HG03520 (cell line): Measurements from ENCODE around the gene LCA5L.

Experiments
- ATAC-seq: cut with Tn5 transposase; IDR thresholded peaks from one replicate; pipeline ENCODE4 v1.9.1; 2021; ENCODE audit warnings: mild to moderate bottlenecking, moderate library complexity; ENCODE audit not compliant: unreplicated experiment

Gene LCA5L

GRCh38 chr21:39445321-39446269 lies at the start of gene LCA5L:
Gene LCA5L, minus strand, starts transcription at chr21:39445778. Its CDS starts 17,285 bp downstream, at chr21:39428493.
- ATAC-seq: peak; percentile 79

DNA sequence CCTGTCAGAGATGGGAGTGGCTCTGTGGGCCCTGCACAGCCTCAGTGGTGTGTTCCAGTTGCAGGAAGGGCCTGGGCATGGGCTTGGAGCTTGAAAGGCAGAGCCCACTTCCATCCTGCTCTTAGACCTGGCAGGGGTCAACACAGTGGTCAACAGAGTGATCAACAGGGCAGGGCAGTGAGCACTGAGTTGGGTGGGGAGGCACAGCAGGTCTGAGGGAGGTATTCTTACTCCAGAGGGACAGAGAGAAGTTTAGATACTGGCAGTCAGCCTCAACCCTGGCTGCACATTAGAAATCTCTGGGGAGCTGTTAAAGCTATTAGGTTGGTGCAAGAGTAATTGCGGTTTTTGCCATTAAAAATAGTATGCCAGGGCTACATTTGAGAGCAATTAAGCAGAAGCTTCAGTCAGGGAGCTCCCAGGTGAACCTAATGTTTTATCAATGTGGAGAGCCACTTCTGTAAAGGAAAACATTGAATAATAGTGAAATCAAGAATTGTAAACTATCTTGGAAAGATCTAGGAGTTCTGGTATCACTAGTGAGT lies 43.9 kb upstream of the LCA5L start:
- no peak for ATAC-seq

GRCh38 chr21:39484711-39485276 lies 39.2 kb upstream of the LCA5L start:
- no peak for ATAC-seq

- ATAC-seq: no peak
Observed at GRCh38 chr21:39483917-39484316, 38.3 kb upstream of the LCA5L start.

DNA sequence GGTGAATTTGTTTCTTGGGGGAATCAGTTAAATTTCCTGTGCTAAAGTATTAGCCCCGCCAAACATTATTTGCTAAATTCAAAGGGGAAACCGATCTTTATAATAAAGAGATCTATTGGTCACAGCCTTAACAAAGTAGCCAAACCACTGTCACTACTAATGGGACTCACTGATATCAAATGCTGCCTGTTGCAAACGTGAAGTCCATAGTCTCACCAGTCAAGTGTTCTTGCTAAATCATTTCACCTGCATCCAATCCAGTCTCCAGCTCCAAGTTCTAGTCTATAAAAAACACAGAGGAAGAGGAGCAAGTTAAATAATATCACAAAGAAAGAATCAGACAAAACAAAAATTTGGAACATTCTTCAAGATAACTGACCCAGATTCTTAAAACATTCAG lies 36.3 kb upstream of the LCA5L start:
- no peak for ATAC-seq

GRCh38 chr21:39480271-39480670 lies 34.7 kb upstream of the LCA5L start:
- no peak for ATAC-seq

GRCh38 chr21:39479814-39480182 lies 34.2 kb upstream of the LCA5L start:
- ATAC-seq: no peak

GRCh38 chr21:39479164-39479813 lies 33.7 kb upstream of the LCA5L start:
- no peak for ATAC-seq

- ATAC-seq: no peak
Observed at GRCh38 chr21:39474611-39475010, 29.0 kb upstream of the LCA5L start.

GRCh38 chr21:39472786-39473185 lies 27.2 kb upstream of the LCA5L start:
- ATAC-seq: no peak

DNA sequence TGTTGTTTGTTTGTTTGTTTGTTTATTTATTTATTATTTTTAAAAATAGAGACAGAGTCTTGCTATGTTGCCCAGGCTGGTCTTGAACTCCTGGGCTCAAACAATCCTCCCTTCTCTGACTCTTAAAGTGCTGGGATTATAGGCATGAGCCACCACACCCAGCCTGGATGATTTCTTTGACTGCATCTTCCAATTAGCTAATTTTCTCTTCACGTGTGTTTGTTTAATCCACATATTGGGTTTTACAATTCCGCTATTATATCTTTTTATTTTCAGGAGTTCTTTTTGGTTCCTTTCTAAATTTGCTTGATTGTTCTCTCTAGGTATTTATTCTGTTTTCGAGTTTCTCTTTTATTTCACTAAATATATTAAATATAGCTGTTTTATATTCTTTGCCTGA lies 26.0 kb upstream of the LCA5L start:
- ATAC-seq: no peak

- ATAC-seq: no peak
Observed at GRCh38 chr21:39468559-39468958, 23.0 kb upstream of the LCA5L start.

- no peak for ATAC-seq
Observed at GRCh38 chr21:39467746-39468145, 22.2 kb upstream of the LCA5L start.

DNA sequence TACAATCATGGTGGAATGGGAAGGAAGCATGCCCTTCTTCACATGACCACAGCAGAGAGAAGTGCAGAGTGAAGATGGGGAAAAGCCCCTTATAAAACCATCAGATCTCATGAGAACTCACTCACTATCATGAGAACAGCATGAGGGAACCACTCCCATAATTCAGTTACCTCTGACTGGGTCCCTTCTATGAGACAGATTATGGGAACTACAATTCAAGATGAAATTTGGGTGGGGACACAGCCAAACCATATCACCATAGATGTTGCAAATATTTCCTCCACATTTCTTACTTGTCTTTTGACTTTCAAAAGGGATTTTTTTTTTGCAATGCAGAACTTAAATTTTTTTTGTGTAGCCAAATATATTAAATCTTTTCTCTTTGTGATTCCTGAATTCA lies 21.0 kb upstream of the LCA5L start:
- no peak for ATAC-seq

- ATAC-seq: no peak
Observed at GRCh38 chr21:39463308-39463707, 17.7 kb upstream of the LCA5L start.

DNA sequence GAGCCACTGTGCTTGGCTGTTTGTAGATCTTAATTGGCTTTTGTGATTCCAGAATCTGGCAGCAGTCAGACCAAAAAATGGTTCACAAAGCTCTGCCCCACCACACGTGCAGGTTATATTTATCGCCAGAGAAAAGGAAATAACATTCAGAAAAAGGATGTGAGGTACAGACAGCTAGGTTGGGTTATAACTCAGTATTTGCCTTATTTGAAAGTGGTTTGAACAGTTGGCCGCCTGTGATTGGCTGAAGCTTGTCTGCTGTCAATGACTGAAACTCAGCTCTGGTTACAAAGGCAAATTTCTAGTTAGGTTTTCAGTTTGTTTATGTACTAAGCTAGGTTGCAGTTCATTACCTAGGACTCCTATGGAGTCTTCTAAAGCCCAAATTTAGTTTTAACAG lies 15.8 kb upstream of the LCA5L start:
- no peak for ATAC-seq

GRCh38 chr21:39456665-39457064 lies 11.1 kb upstream of the LCA5L start:
- no peak for ATAC-seq

GRCh38 chr21:39454949-39455668 lies 9.5 kb upstream of the LCA5L start:
- ATAC-seq: no peak

DNA sequence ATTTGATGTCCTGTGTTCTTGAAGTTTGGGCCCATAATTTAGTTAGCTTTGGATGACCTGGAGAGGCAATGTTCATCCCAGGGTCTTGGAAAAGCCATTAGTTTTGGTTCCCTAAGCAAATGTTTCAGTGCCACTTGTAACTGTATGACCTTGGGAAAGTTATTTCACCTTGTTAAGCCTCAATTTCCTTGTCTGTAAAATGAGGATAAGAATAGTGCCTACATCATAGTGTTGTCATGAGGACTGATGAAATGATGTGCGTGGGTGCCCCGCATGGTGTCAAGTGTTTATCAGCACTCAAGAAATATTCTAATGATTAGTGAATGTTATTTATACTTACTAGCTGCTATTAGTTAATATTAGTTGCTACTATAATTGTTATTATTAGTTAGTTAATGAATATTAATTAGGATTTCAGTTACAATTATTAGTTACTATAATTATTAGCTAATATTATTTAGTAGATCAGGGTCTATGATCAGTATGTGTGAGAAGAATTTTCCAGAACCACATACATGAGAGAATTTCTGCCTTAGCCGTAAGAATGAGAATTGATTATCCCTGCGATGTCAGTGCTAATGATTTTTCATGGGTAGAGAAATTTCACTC lies 8.1 kb upstream of the LCA5L start:
- ATAC-seq: no peak

DNA sequence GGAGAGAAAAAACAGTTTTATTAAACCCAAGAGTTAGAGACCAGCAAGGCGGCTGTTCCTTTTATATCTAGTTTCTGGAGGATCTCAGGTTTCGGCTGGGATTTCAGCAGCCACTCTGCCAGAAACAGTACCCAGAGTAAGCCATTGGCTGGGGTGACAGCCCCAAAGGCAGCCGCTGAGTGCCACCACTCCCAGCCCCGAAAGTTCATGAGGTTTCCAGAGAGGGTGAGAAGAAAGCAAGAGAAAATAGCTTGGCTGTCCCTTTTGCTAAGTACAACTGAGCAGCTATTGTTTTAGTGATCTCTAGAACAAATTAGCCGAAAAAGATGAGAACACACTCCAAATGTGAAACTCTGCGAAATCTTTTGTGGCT lies 7.4 kb upstream of the LCA5L start:
- no peak for ATAC-seq
